B cell (primary cell): ENCODE results near the gene COL5A1. TPM values are rescaled to one million over a fixed set of nuclear protein-coding genes. Genes with fewer than 3 reads are reported as not detected.

Experiments
- ATAC-seq: fragments of 200-7000 bp; cut with Tn5 transposase; one replicate; pipeline ENCODE4 v1.10.0; 2021; ENCODE audit warnings: low read depth, mild to moderate bottlenecking, moderate number of reproducible peaks, moderate library complexity
- CTCF ChIA-PET: fragments of 350-600 bp; sonication (Branson Sonifier 250); formaldehyde crosslinking; loops from one replicate; lab custom pipeline; 2021; ENCODE audit warnings: antibody characterized with exemption, inconsistent platforms; lab: Charles Lee
- POLR2A ChIA-PET: fragments of 350-600 bp; sonication (Branson Sonifier 250); formaldehyde crosslinking; loops from one replicate; lab custom pipeline; 2021; ENCODE audit warnings: antibody characterized with exemption; lab: Charles Lee
- DNase-seq: peaks from one replicate; pipeline ENCODE4 v3.0.0; 2013
- H2AFZ ChIP-seq: 2 replicates; pipeline ENCODE4 v1.6.1; 2012; ENCODE audit warnings: mild to moderate bottlenecking, low read depth, low read length; ENCODE audit not compliant: insufficient read depth, poor library complexity, severe bottlenecking
- H3K27ac ChIP-seq, 2 donors: 1 replicate in 1 of 2; 2 replicates in 1 of 2; pipeline ENCODE4 v1.5.1; 2012 to 2013; ENCODE audit warnings: low read length in 2 of 2, mild to moderate bottlenecking in 2 of 2, moderate library complexity in 1 of 2
- H3K27me3 ChIP-seq, 4 experiments: fragments of 200-600 bp in 1 of 4; sonication (generic) in 1 of 4; replicated peaks in 1 of 4; 1 replicate in 2 of 4; 2 replicates in 2 of 4; pipeline versions ENCODE4 v1.6.1 to v1.7.0; 2013 to 2016; ENCODE audit warnings: low read length in 3 of 4, mild to moderate bottlenecking in 2 of 4, mixed read lengths in 1 of 4, moderate library complexity in 1 of 4; ENCODE audit not compliant: insufficient read depth in 4 of 4, control insufficient read depth in 3 of 4; ENCODE audit errors: control extremely low read depth in 1 of 4
- H3K36me3 ChIP-seq, 2 experiments: replicated peaks in 1 of 2; 1 replicate in 1 of 2; 2 replicates in 1 of 2; pipeline versions ENCODE4 v1.6.1 to v1.7.1; 2013; ENCODE audit warnings: low read length in 1 of 2; ENCODE audit not compliant: insufficient read depth in 2 of 2, control insufficient read depth in 1 of 2; ENCODE audit errors: control extremely low read depth in 1 of 2, extremely low read depth in 1 of 2
- H3K4me1 ChIP-seq, 2 donors: fragments of 200-600 bp in 1 of 2; sonication (generic) in 1 of 2; 1 replicate in 1 of 2; 2 replicates in 1 of 2; pipeline versions ENCODE4 v1.5.1 to v1.6.1; 2013 to 2017; ENCODE audit warnings: low read length in 2 of 2; ENCODE audit not compliant: control insufficient read depth in 2 of 2, insufficient read depth in 2 of 2
- H3K4me2 ChIP-seq: replicated peaks from 2 replicates; pipeline ENCODE3; 2012; ENCODE audit warnings: mild to moderate bottlenecking, low read depth, low read length; ENCODE audit not compliant: poor library complexity, severe bottlenecking
- H3K4me3 ChIP-seq, 5 experiments: fragments of 200-600 bp in 1 of 5; sonication (generic) in 1 of 5; 1 replicate in 3 of 5; 2 replicates in 2 of 5; pipeline versions ENCODE4 v1.5.1 to v1.7.0; 2011 to 2016; ENCODE audit warnings: low read length in 4 of 5, mild to moderate bottlenecking in 4 of 5, low read depth in 2 of 5, control low read depth in 1 of 5, moderate library complexity in 1 of 5; ENCODE audit not compliant: insufficient read depth in 1 of 5; ENCODE audit errors: control extremely low read depth in 1 of 5, extremely low read depth in 1 of 5
- H3K79me2 ChIP-seq: fragments of 200-600 bp; sonication (generic); one replicate; pipeline ENCODE4 v1.6.0; 2016; ENCODE audit warnings: low read length; ENCODE audit not compliant: control insufficient read depth, insufficient read depth
- H3K9ac ChIP-seq: fragments of 200-600 bp; sonication (generic); 2 replicates; pipeline ENCODE4 v1.6.1; 2017; ENCODE audit warnings: mild to moderate bottlenecking, low read length, moderate library complexity
- H3K9me3 ChIP-seq, 3 donors: one replicate each; pipeline versions ENCODE4 v1.6.1 to v1.7.1; 2013; ENCODE audit warnings: low read length in 2 of 3; ENCODE audit not compliant: control insufficient read depth in 2 of 3, insufficient read depth in 1 of 3; ENCODE audit errors: control extremely low read depth in 1 of 3
- H4K20me1 ChIP-seq: 2 replicates; pipeline ENCODE4 v1.6.0; 2012; ENCODE audit warnings: mild to moderate bottlenecking, low read length; ENCODE audit not compliant: insufficient read depth, control insufficient read depth, poor library complexity, severe bottlenecking
- H3K27ac Mint-ChIP-seq: one replicate; pipeline ENCODE4 v1.8.0; 2021; ENCODE audit warnings: mixed read lengths
- H3K27me3 Mint-ChIP-seq: one replicate; pipeline ENCODE4 v1.8.0; 2021; ENCODE audit warnings: mixed read lengths
- H3K4me1 Mint-ChIP-seq: one replicate; pipeline ENCODE4 v1.8.0; 2021; ENCODE audit warnings: mixed read lengths
- H3K4me3 Mint-ChIP-seq: one replicate; pipeline ENCODE4 v1.8.0; 2021; ENCODE audit warnings: mixed read lengths
- H3K9me3 Mint-ChIP-seq: one replicate; pipeline ENCODE4 v1.8.0; 2022; ENCODE audit warnings: mixed read lengths; ENCODE audit not compliant: insufficient read depth
- CTCF ChIP-seq: fragments of 200-600 bp; IDR thresholded peaks from one replicate; pipeline ENCODE4 v1.8.0; 2022; ENCODE audit warnings: antibody characterized with exemption, mild to moderate bottlenecking
- EZH2 ChIP-seq: IDR thresholded peaks from 2 replicates; pipeline ENCODE4 v1.6.1; 2012; ENCODE audit warnings: borderline replicate concordance, low read depth, mild to moderate bottlenecking, moderate library complexity, low read length; ENCODE audit not compliant: insufficient read depth, poor library complexity, severe bottlenecking
- WGBS: methylation state at CpG from one replicate; pipeline ENCODE4 v1.1.5; 2013; ENCODE audit warnings: missing lambda C conversion rate; ENCODE audit not compliant: insufficient coverage; 5-methylcytosine and 5-hydroxymethylcytosine counted together
- intact Hi-C: fragments of 100-400 bp; cut with micrococcal nuclease; formaldehyde crosslinking; loops from one replicate; pipeline ENCODE4 v1.10.0; 2022
- polyA plus RNA-seq: library from polyadenylated mRNA; depleted of rRNA; stranded (reverse); fragments of >200 nt; gene quantifications from 2 replicates; pipeline ENCODE4 v1.2.3, GENCODE V29; 2012
- total RNA-seq, 2 donors: library from RNA; stranded (reverse); fragments of 120-200 nt in 1 of 2; gene quantifications; 1 replicate in 1 of 2; 2 replicates in 1 of 2; pipeline versions ENCODE4 v1.2.3 to v1.2.4, GENCODE V29; 2013 to 2022

Gene COL5A1
- total and polyA plus RNA-seq, 2 donors (not counting 1 experiment from before 2014, with no cell fraction given), result 0.06 TPM; not detected in 1

GRCh38 chr9:134881313-134881670 is 239.7 kb downstream of the COL5A1 start:
- POLR2A ChIA-PET, result no interaction called here
- Mint-ChIP-seq H3K4me1 (no peaks in the 10 kb centered on the region), H3K4me3 (no peak overlapping the region), H3K9me3 (no peaks in the 10 kb centered on the region), H3K27ac (no peak overlapping the region), H3K27me3 (peaks cover 8% of the 10 kb centered on the region)
- CTCF ChIA-PET, result no interaction called here
- DNase-seq, result no peak
- peaks cover 0 to 14% (median 2%) of the 10 kb centered on the region in 4 experiments for H3K27me3 ChIP-seq
- TF ChIP-seq CTCF (no peak), EZH2 (no peak)
- H3K4me3 ChIP-seq, result no peak overlapping the region
- no peaks in the 10 kb centered on the region for H3K79me2 ChIP-seq
- no peak for ATAC-seq
- H3K9me3 ChIP-seq, result no peaks in the 10 kb centered on the region
- no peak overlapping the region for H2AFZ ChIP-seq
- intact Hi-C loops, result no loop called here
- no peaks in the 10 kb centered on the region for H4K20me1 ChIP-seq
- no peak overlapping the region for H3K27ac ChIP-seq
- H3K4me1 ChIP-seq, result no peaks in the 10 kb centered on the region
- no peak overlapping the region for H3K4me2 ChIP-seq
- no peak overlapping the region for H3K9ac ChIP-seq
- WGBS, result 94% methylated on average over 13 of the region's 13 CpGs
- no peaks in the 10 kb centered on the region for H3K36me3 ChIP-seq

GRCh38 chr9:134882204-134882785 is 240.7 kb downstream of the COL5A1 start:
- H3K4me1 Mint-ChIP-seq, result no peaks in the 10 kb centered on the region
- Histone ChIP-seq H2AFZ (no peak overlapping the region), H3K27ac (no peak overlapping the region), H3K4me3 (no peak overlapping the region), H3K79me2 (no peaks in the 10 kb centered on the region), H3K9me3 (no peaks in the 10 kb centered on the region), H3K27me3 (peaks cover 0 to 22% (median 4%) of the 10 kb centered on the region in 4 experiments), H4K20me1 (no peaks in the 10 kb centered on the region), H3K9ac (no peak overlapping the region), H3K4me1 (no peaks in the 10 kb centered on the region), H3K4me2 (no peak overlapping the region), H3K36me3 (no peaks in the 10 kb centered on the region)
- H3K27ac Mint-ChIP-seq, result no peak overlapping the region
- no peak for DNase-seq
- intact Hi-C loops, result no loop called here
- POLR2A ChIA-PET, result no interaction called here
- no peak for ATAC-seq
- CTCF ChIA-PET, result no interaction called here
- 84% methylated on average over 2 of the region's 3 CpGs for WGBS
- TF ChIP-seq CTCF (no peak), EZH2 (no peak)
- H3K27me3 Mint-ChIP-seq, result peaks cover 17% of the 10 kb centered on the region
- H3K9me3 Mint-ChIP-seq, result no peaks in the 10 kb centered on the region
- no peak overlapping the region for H3K4me3 Mint-ChIP-seq
